A549 (cell line): Measurements from ENCODE around the gene ORC1.

Experiments
- CHD2 ChIP-seq: fragments of 150-350 bp; IDR thresholded peaks from 2 replicates; pipeline ENCODE4 v1.6.1; 2014; ENCODE audit warnings: low read length; ENCODE audit not compliant: partially characterized antibody
- EP300 ChIP-seq, 2 experiments: fragments of >200 bp; sonication (Bioruptor Twin); formaldehyde crosslinking; IDR thresholded peaks; 2 replicates in 1 of 2; 3 replicates in 1 of 2; pipeline ENCODE4 v1.6.1; 2016 to 2017
- ESRRA ChIP-seq: fragments of 150-350 bp; IDR thresholded peaks from 2 replicates; pipeline ENCODE4 v1.6.1; 2014; ENCODE audit warnings: mild to moderate bottlenecking, low read length, borderline replicate concordance
- HEYL ChIP-seq: fragments of 250-450 bp; sonication (Bioruptor Pico); IDR thresholded peaks from 2 replicates; pipeline ENCODE4 v1.8.0; 2021; ENCODE audit warnings: mild to moderate bottlenecking, moderate library complexity
- JUN ChIP-seq, 2 experiments: fragments of >200 bp; sonication (Bioruptor Twin); formaldehyde crosslinking; IDR thresholded peaks; 2 replicates in 1 of 2; 3 replicates in 1 of 2; pipeline ENCODE4 v1.6.1; 2016 to 2017
- PHF8 ChIP-seq: fragments of 200-600 bp; sonication (generic); IDR thresholded peaks from 2 replicates; pipeline ENCODE4 v1.6.1; 2016; ENCODE audit warnings: low read depth, mild to moderate bottlenecking, antibody characterized with exemption, moderate library complexity, borderline replicate concordance
- RAD21 ChIP-seq, 2 experiments: fragments of >200 bp in 1 of 2; sonication (Bioruptor Twin) in 1 of 2; formaldehyde crosslinking in 1 of 2; IDR thresholded peaks in 1 of 2; conservative IDR thresholded peaks in 1 of 2; 2 replicates in 1 of 2; 3 replicates in 1 of 2; pipeline ENCODE4 v1.6.1; 2012 to 2018; ENCODE audit warnings: inconsistent platforms in 1 of 2
- ZSCAN20 ChIP-seq: fragments of 250-450 bp; sonication (Bioruptor Pico); IDR thresholded peaks from 2 replicates; pipeline ENCODE4 v1.8.0; 2022; ENCODE audit warnings: mild to moderate bottlenecking, moderate library complexity
- TF ChIP-seq, protein P1 (sequence below): IDR thresholded peaks from 2 replicates; pipeline ENCODE4 v1.6.1; 2012
- TF ChIP-seq, protein P2 (sequence below): fragments of >200 bp; sonication (Bioruptor Twin); formaldehyde crosslinking; IDR thresholded peaks from 3 replicates; pipeline ENCODE4 v1.5.1; 2016
- TF ChIP-seq, protein P3 (sequence below): fragments of 200-600 bp; sonication (generic); IDR thresholded peaks from 2 replicates; pipeline ENCODE4 v1.6.1; 2016; ENCODE audit warnings: antibody characterized with exemption, mild to moderate bottlenecking, moderate library complexity

DNA sequence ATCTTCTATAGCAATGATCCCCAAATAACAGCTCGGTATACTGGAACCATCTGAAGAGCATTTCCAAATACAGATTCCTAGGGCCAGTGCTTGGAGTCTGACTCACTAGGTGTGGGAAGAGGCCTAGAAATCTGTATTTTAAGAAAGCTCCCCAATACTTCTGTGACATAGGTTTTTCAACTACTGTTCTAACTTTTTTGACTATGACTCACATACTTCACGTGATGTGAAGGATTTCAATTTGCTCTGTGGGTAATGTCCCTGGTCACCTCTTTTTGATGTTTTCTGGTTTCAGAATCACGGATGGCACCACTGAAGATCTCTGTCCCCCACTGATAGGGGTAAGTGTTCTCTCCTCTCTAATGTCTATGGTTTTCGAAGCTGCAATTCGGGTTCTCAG lies 11.0 kb downstream of the ORC1 start:
- TF ChIP-seq HEYL (CRISPR knock-in tag) (no peak), ESRRA (no peak), RAD21 (conservative IDR thresholded peaks at IDR 0.05 in 1 of 2, IDR thresholded peaks at IDR 0.05 in 1 of 2) (no peak), EP300 (IDR thresholded peaks at IDR 0.05) (no peak), PHF8 (no peak), ZSCAN20 (no peak), JUN (IDR thresholded peaks at IDR 0.05) (no peak), CHD2 (no peak)
- TF ChIP-seq, protein P1, sequence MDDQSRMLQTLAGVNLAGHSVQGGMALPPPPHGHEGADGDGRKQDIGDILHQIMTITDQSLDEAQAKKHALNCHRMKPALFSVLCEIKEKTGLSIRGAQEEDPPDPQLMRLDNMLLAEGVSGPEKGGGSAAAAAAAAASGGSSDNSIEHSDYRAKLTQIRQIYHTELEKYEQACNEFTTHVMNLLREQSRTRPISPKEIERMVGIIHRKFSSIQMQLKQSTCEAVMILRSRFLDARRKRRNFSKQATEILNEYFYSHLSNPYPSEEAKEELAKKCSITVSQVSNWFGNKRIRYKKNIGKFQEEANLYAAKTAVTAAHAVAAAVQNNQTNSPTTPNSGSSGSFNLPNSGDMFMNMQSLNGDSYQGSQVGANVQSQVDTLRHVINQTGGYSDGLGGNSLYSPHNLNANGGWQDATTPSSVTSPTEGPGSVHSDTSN: no peak
- TF ChIP-seq, protein P2, sequence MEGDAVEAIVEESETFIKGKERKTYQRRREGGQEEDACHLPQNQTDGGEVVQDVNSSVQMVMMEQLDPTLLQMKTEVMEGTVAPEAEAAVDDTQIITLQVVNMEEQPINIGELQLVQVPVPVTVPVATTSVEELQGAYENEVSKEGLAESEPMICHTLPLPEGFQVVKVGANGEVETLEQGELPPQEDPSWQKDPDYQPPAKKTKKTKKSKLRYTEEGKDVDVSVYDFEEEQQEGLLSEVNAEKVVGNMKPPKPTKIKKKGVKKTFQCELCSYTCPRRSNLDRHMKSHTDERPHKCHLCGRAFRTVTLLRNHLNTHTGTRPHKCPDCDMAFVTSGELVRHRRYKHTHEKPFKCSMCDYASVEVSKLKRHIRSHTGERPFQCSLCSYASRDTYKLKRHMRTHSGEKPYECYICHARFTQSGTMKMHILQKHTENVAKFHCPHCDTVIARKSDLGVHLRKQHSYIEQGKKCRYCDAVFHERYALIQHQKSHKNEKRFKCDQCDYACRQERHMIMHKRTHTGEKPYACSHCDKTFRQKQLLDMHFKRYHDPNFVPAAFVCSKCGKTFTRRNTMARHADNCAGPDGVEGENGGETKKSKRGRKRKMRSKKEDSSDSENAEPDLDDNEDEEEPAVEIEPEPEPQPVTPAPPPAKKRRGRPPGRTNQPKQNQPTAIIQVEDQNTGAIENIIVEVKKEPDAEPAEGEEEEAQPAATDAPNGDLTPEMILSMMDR: no peak
- TF ChIP-seq, protein P3, sequence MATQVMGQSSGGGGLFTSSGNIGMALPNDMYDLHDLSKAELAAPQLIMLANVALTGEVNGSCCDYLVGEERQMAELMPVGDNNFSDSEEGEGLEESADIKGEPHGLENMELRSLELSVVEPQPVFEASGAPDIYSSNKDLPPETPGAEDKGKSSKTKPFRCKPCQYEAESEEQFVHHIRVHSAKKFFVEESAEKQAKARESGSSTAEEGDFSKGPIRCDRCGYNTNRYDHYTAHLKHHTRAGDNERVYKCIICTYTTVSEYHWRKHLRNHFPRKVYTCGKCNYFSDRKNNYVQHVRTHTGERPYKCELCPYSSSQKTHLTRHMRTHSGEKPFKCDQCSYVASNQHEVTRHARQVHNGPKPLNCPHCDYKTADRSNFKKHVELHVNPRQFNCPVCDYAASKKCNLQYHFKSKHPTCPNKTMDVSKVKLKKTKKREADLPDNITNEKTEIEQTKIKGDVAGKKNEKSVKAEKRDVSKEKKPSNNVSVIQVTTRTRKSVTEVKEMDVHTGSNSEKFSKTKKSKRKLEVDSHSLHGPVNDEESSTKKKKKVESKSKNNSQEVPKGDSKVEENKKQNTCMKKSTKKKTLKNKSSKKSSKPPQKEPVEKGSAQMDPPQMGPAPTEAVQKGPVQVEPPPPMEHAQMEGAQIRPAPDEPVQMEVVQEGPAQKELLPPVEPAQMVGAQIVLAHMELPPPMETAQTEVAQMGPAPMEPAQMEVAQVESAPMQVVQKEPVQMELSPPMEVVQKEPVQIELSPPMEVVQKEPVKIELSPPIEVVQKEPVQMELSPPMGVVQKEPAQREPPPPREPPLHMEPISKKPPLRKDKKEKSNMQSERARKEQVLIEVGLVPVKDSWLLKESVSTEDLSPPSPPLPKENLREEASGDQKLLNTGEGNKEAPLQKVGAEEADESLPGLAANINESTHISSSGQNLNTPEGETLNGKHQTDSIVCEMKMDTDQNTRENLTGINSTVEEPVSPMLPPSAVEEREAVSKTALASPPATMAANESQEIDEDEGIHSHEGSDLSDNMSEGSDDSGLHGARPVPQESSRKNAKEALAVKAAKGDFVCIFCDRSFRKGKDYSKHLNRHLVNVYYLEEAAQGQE: no peak
